Measurements from ENCODE around the gene PURB.

The PURB gene

DNA sequence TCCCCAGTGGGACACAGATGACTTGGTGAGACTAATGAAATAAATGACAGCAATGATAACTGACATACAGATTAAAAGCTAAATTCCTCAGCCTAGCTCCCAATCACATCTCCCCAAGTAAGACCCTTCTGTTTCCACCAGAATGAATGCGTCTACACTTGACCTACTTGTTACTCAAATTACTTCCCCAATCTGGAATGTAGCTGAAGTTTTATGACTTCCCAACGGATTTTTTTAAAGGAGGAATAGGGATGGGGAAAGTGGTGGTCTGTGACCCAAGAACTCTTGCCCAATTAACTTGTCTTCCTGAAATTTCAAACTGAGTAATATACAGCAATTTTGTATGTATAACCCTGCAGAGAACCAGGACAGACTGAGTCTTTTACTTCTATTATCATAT is 46.6 kb downstream of the PURB start:
- Histone ChIP-seq H3K4me1 (ENCODE audit: control insufficient read depth, insufficient read depth, low read length, unreplicated experiment) (peaks cover 4% of the 10 kb centered on the region), H3K27me3 (ENCODE audit: insufficient read depth, low read length) (no peaks in the 10 kb centered on the region), H2AFZ (ENCODE audit: low read length, unreplicated experiment) (no peak overlapping the region), H3K27ac (ENCODE audit: low read depth, low read length) (no peak overlapping the region), H3K79me2 (ENCODE audit: control insufficient read depth, insufficient read depth, low read length, unreplicated experiment) (peaks cover 59% of the 10 kb centered on the region), H3K36me3 (ENCODE audit: insufficient read depth, low read length) (peaks cover 16% of the 10 kb centered on the region), H3K4me3 (ENCODE audit: low read depth, low read length) (no peak overlapping the region)

DNA sequence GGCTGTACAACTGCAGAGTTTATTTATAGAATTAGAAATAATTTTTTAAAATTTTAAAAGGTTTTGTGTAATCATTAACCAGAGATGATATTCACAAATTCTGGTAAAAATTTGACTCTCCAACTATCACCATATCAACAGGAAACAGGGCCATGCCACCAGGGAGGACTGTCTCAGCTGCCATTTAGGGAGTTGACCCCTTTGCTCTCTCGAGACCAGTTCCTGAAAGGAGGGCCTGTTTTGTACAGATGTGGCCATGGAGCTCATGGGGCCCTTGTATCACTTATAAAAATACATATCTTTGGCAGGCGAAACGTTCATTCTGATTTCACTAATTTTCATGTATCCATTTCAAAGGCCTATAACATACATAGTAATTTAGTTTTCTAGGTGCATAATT is 57.8 kb downstream of the PURB start:
- Histone ChIP-seq H3K79me2 (ENCODE audit: control insufficient read depth, insufficient read depth, low read length, unreplicated experiment) (no peaks in the 10 kb centered on the region), H3K4me1 (ENCODE audit: control insufficient read depth, insufficient read depth, low read length, unreplicated experiment) (peaks cover 2% of the 10 kb centered on the region), H3K27me3 (ENCODE audit: insufficient read depth, low read length) (no peaks in the 10 kb centered on the region), H3K4me3 (ENCODE audit: low read depth, low read length) (no peak overlapping the region), H3K27ac (ENCODE audit: low read depth, low read length) (no peak overlapping the region), H2AFZ (ENCODE audit: low read length, unreplicated experiment) (no peak overlapping the region), H3K36me3 (ENCODE audit: insufficient read depth, low read length) (peaks cover 3% of the 10 kb centered on the region; the same call in 1 of the 2 replicates)

Data from ACC112 (cell line).